GM12864 (cell line): Measurements from ENCODE around the gene MICAL3.
"Not testable (repeated sequence)": the region's sequence is repeated elsewhere in the genome, so short reads cannot be mapped to it uniquely, and the experiment has no call there.

Source experiments
- DNase-seq: peaks from one replicate; pipeline ENCODE4 v3.0.0-alpha.2; 2011; ENCODE audit warnings: low read depth
- H3K4me3 ChIP-seq: 2 replicates; pipeline ENCODE4 v1.5.1; 2011; ENCODE audit warnings: mild to moderate bottlenecking, low read depth, low read length, control low read depth
- TF ChIP-seq, protein P1 (sequence below): IDR thresholded peaks from 2 replicates; pipeline ENCODE4 v1.5.1; 2011; ENCODE audit warnings: low read depth, mild to moderate bottlenecking, moderate library complexity, low read length, control low read depth, inconsistent platforms; ENCODE audit errors: missing control alignments

Gene MICAL3

DNA sequence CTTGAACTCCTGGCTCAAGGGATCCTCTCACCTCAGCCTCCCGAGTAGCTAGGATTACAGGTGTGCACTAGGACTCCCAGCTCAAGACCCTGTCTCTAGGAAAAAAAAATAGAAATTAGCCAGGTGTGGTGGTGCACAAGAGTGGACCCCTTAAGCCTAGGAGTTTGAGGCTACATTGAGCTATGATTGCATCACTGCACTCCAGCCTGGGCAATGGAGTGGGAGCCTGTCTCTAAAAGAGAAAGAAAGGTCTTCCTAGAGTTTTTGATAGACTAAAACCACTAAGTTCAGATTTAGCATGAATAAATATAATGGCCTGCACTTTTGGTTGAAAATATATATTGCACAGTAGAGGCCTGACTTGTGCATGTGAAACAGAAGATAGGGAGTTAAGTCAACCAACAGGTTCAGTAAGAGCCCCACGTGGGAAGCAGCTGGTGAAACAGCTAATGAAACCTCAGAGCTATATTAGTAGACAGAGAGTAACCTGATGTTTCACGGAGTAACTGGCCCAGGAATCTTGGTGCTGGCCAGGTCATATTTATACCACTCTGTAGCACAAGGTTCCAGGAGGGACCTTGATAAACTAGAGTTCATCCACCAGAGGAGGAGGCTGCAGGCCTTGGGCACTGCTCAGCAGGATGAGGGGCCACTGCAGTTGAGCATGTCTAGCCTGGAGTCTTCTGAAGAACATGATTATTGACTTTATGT, 4.6 kb upstream of the MICAL3 start:
- TF ChIP-seq, protein P1, sequence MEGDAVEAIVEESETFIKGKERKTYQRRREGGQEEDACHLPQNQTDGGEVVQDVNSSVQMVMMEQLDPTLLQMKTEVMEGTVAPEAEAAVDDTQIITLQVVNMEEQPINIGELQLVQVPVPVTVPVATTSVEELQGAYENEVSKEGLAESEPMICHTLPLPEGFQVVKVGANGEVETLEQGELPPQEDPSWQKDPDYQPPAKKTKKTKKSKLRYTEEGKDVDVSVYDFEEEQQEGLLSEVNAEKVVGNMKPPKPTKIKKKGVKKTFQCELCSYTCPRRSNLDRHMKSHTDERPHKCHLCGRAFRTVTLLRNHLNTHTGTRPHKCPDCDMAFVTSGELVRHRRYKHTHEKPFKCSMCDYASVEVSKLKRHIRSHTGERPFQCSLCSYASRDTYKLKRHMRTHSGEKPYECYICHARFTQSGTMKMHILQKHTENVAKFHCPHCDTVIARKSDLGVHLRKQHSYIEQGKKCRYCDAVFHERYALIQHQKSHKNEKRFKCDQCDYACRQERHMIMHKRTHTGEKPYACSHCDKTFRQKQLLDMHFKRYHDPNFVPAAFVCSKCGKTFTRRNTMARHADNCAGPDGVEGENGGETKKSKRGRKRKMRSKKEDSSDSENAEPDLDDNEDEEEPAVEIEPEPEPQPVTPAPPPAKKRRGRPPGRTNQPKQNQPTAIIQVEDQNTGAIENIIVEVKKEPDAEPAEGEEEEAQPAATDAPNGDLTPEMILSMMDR, result no peak
- DNase-seq, result peak; percentile 40
- H3K4me3 ChIP-seq, result no peak overlapping the region

GRCh38 chr22:18025898-18026297, 1.5 kb upstream of the MICAL3 start:
- DNase-seq, H3K4me3 ChIP-seq: not testable (repeated sequence)

GRCh38 chr22:18024956-18025720, 777 bp upstream of the MICAL3 start:
- no peak for DNase-seq
- TF ChIP-seq, protein P1, result no peak
- no peak overlapping the region for H3K4me3 ChIP-seq

GRCh38 chr22:18023509-18024275, 669 bp downstream of the MICAL3 start:
- TF ChIP-seq, protein P1, result no peak
- no peak for DNase-seq
- peak overlapping the region; percentile 55 for H3K4me3 ChIP-seq

DNA sequence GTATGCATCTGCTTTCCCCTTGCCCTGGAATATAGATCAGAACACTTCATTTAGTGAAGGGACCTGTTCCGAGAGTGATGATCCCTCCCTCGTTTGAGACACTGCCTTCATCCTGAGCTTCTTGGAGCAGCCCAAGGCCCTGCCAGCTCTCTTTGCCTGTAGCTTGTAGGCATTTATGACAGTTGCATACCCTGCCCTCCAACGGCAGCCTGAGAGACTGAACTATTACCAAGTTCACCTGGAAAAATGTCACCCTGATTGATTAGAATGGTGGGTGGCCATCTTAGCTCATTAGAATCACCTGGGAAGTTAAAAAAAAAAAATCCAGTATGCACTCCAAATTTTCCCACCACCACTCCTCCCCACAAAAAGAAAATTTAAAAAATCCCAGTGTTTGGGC, 1.5 kb downstream of the MICAL3 start:
- DNase-seq, result no peak
- no peak overlapping the region for H3K4me3 ChIP-seq
- TF ChIP-seq, protein P1, result no peak

GRCh38 chr22:18021431-18021830, 2.9 kb downstream of the MICAL3 start:
- TF ChIP-seq, protein P1, result no peak
- H3K4me3 ChIP-seq, result no peak overlapping the region
- no peak for DNase-seq

GRCh38 chr22:18020743-18021142, 3.6 kb downstream of the MICAL3 start:
- not testable (repeated sequence) for H3K4me3 ChIP-seq

GRCh38 chr22:18013947-18014346, 10.4 kb downstream of the MICAL3 start:
- no peak overlapping the region for H3K4me3 ChIP-seq
- DNase-seq, result no peak
- TF ChIP-seq, protein P1, result no peak

More at GRCh38 chr22:18020743-18021142, 3.6 kb downstream of the MICAL3 start:
- DNase-seq, result not testable (repeated sequence)
